KOPT-K1 (cell line): Measurements from ENCODE around the gene ZRANB1.

ENCODE experiments used
- H3K27ac ChIP-seq: fragments of 200-600 bp; sonication (generic); 2 replicates; pipeline ENCODE4 v1.5.1; 2016; ENCODE audit warnings: antibody characterized with exemption, mild to moderate bottlenecking, low read depth, low read length; ENCODE audit not compliant: poor library complexity, severe bottlenecking
- H3K36me3 ChIP-seq: fragments of 200-600 bp; sonication (generic); 2 replicates; pipeline ENCODE4 v1.5.1; 2017; ENCODE audit warnings: antibody characterized with exemption, mild to moderate bottlenecking, low read length, moderate library complexity; ENCODE audit not compliant: insufficient read depth
- H3K9me3 ChIP-seq: fragments of 200-600 bp; sonication (generic); 2 replicates; pipeline ENCODE4 v1.5.1; 2017; ENCODE audit warnings: antibody characterized with exemption, low read length, mild to moderate bottlenecking; ENCODE audit not compliant: insufficient read depth, poor library complexity, severe bottlenecking

ZRANB1 gene

DNA sequence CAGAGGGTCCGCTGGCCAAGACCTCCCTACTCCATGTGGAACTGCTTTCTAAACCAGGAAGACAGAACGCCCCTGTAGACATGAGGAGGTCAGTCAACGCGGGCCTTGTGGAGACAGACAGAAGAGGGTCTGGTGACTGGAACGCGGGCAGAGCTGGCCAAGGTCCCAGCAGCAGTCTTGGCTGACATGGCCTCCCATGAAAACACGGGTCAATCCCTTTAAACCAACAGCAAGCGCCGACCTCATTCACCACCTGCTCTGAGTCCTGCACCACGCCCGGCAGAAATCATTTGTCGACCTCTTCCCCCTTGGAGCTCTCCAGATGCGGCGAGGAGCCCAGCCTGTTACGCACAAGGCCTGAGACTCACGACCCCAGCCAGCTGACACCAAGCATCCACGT, 78.5 kb downstream of the ZRANB1 start:
- H3K9me3 ChIP-seq, result peaks cover 10% of the 10 kb centered on the region
- H3K27ac ChIP-seq, result no peak overlapping the region
- no peaks in the 10 kb centered on the region for H3K36me3 ChIP-seq

DNA sequence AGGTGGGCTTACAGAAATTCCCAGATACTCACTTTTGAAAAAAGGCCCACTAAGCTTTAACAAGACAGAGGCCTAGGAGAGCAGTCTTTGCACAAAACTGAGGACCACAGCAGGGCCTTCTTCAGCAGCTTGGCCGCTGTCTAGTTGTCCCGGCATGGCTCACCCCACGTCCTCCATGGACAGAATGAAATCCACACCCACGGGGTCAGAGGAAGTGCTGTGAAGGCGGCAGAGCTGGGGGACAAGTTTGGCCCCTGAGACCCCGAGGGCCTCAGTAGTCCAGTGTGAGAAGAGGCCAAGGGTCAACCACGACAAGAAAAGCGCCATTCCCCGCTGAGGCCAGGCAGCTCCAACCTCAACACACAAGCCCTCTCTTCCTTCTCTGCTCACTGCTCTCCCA, 78.9 kb downstream of the ZRANB1 start:
- Histone ChIP-seq H3K9me3 (peaks cover 10% of the 10 kb centered on the region), H3K36me3 (no peaks in the 10 kb centered on the region), H3K27ac (no peak overlapping the region)

DNA sequence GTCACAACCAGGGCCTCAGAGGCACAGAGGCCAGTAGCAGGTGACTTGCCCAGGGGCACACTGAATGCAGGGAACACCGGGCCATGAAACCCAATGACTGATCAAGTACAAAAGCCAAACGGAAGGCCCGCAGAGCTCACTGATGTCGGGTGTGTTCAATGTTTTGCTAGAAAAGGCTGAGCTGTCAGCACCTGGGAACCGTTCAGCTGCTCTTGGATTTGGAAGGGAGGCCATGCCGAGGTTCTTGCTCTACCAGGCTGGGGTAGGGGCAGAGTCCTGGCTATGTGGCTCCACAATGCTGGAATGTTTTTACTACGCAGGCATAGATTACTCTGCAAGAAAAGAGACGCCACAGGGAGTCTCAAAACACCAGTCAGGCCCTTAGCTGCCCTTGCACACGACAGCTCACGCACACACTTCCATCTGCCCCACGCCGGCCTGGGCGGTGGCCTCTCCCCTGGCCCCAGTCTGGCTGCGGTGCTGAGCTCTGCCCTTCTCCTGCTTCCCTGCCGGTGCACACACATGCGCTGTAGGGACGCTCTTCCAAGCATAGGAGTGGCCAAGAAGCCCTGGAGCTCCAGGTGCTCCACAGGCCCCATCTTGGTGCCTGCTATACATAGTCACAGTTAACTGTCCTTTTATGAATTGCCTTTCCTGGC, 79.9 kb downstream of the ZRANB1 start:
- Histone ChIP-seq H3K27ac (no peak overlapping the region), H3K36me3 (no peaks in the 10 kb centered on the region), H3K9me3 (peaks cover 10% of the 10 kb centered on the region)

DNA sequence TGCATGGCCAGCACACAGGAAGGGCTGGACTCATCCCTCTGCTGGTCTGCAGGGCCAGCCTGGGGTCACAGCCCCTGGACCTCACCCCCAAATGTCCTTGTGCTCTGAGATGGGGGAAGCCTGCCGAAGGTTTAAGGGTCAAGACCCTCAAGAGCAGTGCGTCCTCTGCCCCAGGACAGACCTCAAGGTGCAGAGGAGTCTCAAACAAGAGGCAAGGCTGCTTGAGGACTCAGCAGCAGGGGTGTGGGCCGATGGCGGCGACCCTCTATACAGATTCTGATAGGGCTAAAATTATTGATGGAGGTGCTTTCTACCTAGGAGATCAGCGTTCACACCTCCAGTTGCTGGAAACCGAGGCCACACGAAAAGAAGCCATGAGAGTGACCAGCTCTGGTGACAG, 80.7 kb downstream of the ZRANB1 start:
- peaks cover 10% of the 10 kb centered on the region for H3K9me3 ChIP-seq
- H3K36me3 ChIP-seq, result no peaks in the 10 kb centered on the region
- H3K27ac ChIP-seq, result no peak overlapping the region

DNA sequence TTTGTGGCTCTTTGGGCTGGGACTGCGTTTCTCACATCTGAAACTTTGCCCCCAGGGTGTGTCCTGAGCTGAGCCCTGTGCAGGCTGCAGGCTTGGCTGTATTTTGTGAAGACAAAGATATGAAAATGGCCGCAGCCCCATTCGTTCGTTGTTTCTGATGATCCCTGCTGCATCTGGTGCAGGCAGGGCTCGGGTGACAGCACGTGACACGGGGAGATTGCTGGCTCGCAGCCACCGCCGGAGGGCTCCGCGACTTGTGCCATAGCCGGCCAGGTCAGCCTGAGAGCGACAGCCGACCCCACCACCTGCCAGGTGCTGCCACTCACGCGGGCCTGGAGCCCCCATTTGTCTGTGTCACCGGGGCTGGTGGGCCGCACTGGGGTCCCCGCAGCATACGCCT, 81.3 kb downstream of the ZRANB1 start:
- Histone ChIP-seq H3K9me3 (peaks cover 10% of the 10 kb centered on the region), H3K27ac (no peak overlapping the region), H3K36me3 (no peaks in the 10 kb centered on the region)

DNA sequence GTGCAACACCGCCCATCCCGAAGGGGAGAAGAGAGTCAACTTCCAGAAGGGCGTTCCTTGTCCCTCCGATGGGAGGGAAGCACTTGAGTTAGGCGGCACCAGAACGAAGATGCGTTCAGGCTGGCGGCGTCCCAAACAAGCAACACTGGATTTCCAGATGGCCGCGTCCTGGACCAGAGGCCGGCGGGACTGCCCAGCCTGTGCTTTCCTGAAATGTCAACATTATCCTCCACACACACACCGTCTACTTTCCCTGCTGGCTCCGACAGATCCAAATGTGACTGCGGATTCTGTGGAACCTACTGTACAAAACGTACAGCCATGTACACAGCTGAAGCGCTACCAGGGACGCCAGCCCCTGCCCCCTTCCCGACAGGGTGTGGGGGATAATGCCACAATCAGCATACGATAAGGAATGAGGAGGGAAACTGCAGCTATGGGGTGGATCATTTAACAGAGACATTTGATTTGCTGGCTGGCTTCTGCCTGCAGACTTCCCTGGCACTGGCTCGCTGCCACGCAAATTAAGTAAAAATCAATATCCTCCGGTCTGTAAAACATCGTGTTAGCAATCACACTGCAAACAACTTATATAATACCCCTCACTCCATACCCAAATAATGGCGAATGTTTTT, 82.1 kb downstream of the ZRANB1 start:
- no peak overlapping the region for H3K27ac ChIP-seq

DNA sequence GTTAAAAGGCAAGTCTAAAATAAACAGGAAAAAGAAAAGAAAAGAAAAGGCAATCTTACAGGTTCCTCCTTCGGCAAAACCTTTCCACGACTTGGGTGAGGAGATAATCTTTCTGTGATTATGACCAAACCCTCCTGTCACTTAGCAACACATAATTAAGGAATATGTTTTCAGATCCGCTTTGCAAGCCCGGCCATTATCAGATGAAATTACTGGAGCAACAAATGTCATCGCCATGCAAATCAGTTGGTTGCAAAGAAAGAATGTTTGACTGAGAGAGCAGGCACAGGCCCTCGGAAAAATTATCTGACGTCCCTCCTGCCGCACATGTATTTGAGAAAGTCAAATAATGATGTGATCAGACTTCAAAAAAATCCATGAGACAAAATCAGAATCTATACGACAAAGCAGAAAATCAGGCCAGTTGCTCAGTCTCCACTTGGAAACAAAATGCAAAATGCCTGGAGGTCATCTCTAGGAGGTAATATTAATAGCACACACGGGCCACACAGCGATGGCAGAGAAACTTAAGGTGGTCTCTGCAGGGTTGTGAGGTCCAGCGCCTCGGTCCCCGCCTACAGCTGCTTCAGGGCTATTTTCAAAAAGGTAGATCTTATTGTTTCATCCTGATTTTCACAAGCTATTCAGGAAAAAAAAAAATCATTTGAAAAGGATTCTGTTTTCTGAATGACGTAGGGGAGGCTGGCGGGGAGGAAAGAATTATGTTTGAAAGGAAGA, 82.7 kb downstream of the ZRANB1 start:
- peaks cover 2% of the 10 kb centered on the region for H3K9me3 ChIP-seq
- H3K36me3 ChIP-seq, result no peaks in the 10 kb centered on the region
- H3K27ac ChIP-seq, result no peak overlapping the region

More for the DNA sequence above, 82.1 kb downstream of the ZRANB1 start:
- Histone ChIP-seq H3K36me3 (no peaks in the 10 kb centered on the region), H3K9me3 (peaks cover 8% of the 10 kb centered on the region)

DNA sequence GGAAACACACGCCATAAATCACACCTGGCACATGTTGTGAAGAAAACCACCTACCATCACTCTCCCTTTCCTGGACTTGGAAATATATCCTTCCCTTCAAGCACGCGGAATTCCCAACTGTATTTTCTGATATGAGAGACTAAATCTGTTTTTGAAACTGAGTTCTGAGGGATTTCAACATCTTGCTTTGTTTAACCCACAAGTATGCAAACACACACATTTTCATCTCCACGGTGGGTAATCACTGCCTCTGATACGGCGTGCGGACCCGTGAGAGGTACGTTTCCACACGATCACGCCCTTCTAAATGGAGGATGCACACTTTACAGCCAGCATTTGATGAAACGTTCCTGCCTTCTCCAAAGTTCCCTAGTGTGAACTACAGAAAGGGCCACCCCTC, 83.4 kb downstream of the ZRANB1 start:
- Histone ChIP-seq H3K9me3 (no peaks in the 10 kb centered on the region), H3K36me3 (no peaks in the 10 kb centered on the region), H3K27ac (no peak overlapping the region)

DNA sequence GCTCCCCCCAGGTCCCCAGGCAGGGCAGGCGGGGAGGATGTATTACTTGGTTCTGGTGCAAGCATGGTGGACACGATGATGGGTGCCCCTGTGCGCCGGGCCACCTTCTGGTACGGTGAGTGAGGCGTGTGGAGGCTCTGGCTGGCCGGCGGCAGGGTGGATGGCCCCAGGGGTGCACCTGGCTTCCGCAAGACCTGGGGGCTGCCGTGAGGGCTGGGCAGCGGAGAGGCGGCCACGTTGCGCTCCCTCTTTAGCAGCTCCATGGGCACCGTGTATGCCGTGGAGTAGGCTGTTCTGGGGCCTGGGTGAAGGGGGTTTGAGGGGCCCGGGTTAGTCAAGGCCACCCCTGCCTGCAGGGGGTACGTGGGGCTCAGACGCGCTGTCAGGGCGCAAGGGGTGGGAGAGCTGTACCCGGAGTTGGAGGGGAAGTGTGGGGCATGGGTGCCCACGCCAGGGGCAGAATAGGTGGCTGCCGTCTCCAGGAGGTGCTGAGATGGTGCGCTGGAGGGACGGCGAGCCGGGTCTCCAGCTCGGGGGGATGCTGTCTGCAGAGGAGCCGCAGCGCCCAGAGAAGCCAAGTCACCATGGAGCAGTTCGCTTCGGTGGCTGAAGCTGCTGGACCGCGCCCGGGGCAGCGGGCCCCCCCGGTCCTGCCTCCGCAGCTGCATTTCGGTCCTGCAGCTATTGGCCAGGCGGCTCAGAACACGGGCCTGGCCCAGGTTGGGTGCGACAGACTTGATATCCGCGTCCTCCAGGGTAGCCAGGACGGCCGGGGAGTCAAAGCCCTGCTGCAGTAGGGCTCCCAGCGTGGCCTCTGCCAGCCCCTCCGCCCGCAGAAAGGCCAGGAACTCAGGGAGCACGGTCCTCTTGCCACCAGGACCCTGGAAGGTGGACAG, 84.4 kb downstream of the ZRANB1 start:
- H3K27ac ChIP-seq, result no peak overlapping the region
- no peaks in the 10 kb centered on the region for H3K9me3 ChIP-seq
- H3K36me3 ChIP-seq, result no peaks in the 10 kb centered on the region

DNA sequence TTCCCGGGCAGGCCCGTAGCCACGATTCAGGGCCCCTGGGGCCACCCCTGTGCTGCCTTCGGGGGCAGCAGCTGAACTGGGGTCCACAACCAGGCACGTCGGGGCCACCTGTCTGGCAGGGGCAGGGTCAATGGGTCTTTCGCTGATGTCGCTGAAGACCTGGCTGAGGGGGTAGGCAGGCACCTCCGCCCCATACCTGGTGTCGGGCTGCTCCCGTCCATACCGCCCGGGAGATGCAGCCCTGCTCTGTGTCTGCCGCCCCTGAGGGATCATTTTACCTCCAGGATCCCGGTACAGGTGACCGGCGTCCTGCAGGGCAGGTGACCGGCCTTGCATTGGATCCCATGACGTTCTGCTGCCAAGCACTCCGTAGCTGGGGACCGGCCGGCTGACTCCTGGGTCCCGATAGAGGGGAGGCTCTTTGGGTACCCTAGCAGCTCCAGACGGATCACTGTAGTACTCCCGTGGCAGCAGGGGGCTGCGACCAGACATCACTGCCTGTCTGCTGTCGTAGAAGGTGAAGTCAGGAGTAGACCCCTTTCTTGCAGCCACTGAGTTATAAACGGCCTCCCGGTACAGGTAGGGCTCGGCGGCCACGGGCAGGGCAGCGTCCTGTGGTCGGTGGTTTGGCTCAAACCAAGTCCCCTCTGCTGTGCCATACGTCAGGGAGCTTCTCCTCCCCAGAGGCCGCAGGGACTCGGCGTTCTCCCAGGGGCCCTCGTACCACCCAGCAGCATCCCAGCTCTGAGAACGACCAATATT, 85.2 kb downstream of the ZRANB1 start:
- Histone ChIP-seq H3K9me3 (no peaks in the 10 kb centered on the region), H3K27ac (no peak overlapping the region), H3K36me3 (no peaks in the 10 kb centered on the region)

DNA sequence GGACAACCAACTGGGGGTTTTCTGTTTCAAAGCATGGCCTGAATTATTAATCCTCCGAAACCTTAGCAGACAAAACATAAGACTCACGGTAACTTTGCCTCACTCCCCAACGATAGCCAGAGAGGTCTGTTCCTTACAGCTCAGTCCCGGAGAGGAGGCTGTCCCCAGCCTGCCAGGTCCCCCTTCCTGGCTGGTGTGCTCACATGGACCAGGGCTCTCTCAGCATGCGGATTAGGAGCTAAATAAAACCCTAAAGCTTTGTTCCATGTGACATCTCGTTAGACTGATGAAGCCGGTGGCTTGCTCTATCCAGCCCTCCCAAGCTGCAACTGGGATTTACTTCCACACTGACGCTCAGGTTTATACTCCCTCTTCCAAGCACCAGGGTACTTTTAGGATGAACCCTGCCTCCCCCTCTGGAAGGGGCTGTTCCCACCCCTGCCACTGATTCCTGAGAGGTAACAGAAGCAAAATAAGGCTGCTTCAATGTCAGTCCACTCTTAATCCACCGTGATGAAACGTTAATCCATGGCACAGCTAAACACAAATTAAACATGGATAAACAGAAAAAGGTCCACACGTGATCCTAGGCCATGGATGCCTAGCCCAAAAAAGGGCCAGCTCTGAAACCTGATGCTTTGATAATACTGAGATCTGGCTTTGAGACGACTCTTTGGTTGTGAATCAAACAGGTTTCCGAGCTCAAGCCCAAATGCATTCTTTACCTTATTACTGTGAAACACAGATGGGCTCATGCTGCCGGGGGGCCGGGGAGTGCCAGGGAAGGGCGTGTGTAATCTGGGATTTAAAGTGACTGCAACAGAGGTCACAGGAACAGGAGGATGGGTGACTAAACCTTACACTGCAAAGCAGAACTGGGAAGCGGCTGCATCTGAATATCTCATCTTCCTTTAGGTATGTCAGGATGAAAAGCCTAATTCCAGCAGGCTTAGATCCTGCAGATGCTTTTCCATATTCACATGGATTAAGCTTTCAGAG, 86.2 kb downstream of the ZRANB1 start:
- no peaks in the 10 kb centered on the region for H3K36me3 ChIP-seq
- no peaks in the 10 kb centered on the region for H3K9me3 ChIP-seq
- H3K27ac ChIP-seq, result no peak overlapping the region

DNA sequence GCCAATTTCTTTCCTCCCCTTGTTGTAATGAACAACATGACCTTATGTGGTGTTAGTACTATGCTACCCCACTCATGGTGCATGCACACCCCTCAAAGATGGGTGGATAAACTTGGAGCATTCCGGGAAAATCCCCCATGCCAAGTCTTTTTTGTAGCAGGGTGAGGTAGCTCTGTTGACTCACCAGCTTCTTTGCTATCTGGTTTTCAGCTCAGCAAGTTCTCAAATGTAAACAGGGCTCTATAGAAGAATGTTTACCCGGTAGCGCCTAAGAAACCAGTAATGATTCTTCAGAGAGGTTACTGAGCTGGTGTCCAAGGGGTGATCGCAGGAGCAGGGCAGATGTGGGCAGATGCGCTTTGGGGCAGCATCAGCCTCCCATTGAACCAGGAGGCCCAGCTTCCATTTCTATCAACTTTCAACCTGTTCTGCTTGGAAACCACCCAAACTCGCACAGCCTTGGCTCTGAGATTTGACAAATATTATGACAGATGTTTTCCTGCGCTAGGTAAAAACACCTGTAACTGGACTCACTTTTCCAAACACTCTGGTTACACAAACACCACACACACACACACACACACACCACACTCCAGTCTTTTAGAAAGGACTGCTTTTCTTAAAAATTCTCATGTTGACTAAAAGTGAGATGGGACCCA, 87.8 kb downstream of the ZRANB1 start:
- Histone ChIP-seq H3K27ac (no peak overlapping the region), H3K36me3 (no peaks in the 10 kb centered on the region)

DNA sequence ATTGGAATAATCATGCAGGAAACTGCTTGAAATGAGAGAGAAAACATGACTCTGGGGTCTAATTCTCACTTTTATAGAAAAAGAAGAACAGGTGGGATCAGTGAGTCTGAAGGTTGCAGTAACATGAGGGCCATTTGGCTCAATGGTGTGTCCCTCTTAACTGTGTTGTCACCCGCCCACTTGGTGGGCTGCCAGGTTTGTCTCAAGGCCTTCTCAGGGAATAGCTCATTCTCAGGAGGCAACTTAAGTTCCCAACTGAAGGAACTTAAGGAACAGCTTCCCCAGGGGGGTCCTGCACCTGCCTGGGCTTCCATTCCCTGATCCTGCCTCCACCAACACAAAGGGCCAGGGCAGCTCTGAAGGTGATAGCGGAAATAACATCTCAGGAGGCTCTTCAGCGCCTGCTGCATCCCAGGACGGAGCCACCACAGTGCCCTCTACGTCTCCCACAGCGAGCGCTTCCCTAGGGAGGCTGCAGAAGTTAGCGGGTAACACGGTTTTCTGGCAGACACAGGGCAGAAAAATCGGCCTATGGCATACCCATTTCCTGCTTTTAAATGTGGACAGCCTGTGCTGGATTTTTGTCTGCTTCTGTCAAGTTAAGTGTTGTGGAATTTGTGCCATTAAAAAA, 88.8 kb downstream of the ZRANB1 start:
- H3K9me3 ChIP-seq, result no peaks in the 10 kb centered on the region
- H3K36me3 ChIP-seq, result no peaks in the 10 kb centered on the region
- H3K27ac ChIP-seq, result no peak overlapping the region

More for the DNA sequence above, 87.8 kb downstream of the ZRANB1 start:
- no peaks in the 10 kb centered on the region for H3K9me3 ChIP-seq
